IMR-90 (cell line): Measurements from ENCODE around the gene SPARCL1. TPM values are rescaled to one million over a fixed set of nuclear protein-coding genes. Genes with fewer than 3 reads are reported as not detected.

Source experiments
- ATAC-seq: fragments of 200-7000 bp; cut with Tn5 transposase; 2 replicates; pipeline ENCODE4 v1.9.1; 2020; ENCODE audit warnings: low read depth, mild to moderate bottlenecking, moderate library complexity
- BruUV-seq: library from RNA; stranded (reverse); fragments of 400-500 nt; replicated peaks from 2 replicates; lab custom pipeline; 2021; lab: Mats Ljungman, UMichigan
- CTCF ChIA-PET: fragments of 300-600 bp; formaldehyde crosslinking; extraction: SDS; loops from one replicate; lab custom pipeline; 2021; ENCODE audit warnings: antibody characterized with exemption; lab: Yijun Ruan, JAX
- POLR2A ChIA-PET: fragments of 300-600 bp; sonication (Branson Sonifier 250); formaldehyde crosslinking; loops from one replicate; lab custom pipeline; 2022; ENCODE audit warnings: antibody characterized with exemption; ENCODE audit not compliant: unreplicated experiment; lab: Charles Lee
- DNase-seq: peaks from one replicate; pipeline ENCODE4 v3.0.0; 2013
- H2AFZ ChIP-seq: replicated peaks from 2 replicates; pipeline ENCODE3; 2013; ENCODE audit warnings: low read length, mild to moderate bottlenecking; ENCODE audit not compliant: poor library complexity
- H2AK5ac ChIP-seq: 2 replicates; pipeline ENCODE4 v1.6.1; 2013; ENCODE audit warnings: low read depth, low read length, inconsistent platforms
- H2AK9ac ChIP-seq: replicated peaks from 2 replicates; pipeline ENCODE3; 2013; ENCODE audit warnings: mild to moderate bottlenecking, low read depth, low read length, moderate library complexity; ENCODE audit not compliant: poor library complexity
- H2BK120ac ChIP-seq: 2 replicates; pipeline ENCODE4 v1.6.1; 2013; ENCODE audit warnings: low read depth, low read length, inconsistent platforms
- H2BK15ac ChIP-seq: 3 replicates; pipeline ENCODE4 v1.6.1; 2013; ENCODE audit warnings: low read depth, low read length, inconsistent platforms
- H2BK20ac ChIP-seq: 2 replicates; pipeline ENCODE4 v1.6.1; 2013; ENCODE audit warnings: low read depth, mild to moderate bottlenecking, inconsistent platforms, low read length, moderate library complexity
- H2BK5ac ChIP-seq: 2 replicates; pipeline ENCODE4 v1.6.1; 2013; ENCODE audit warnings: mild to moderate bottlenecking, low read depth, low read length, inconsistent platforms; ENCODE audit not compliant: poor library complexity, severe bottlenecking
- H3K14ac ChIP-seq: replicated peaks from 2 replicates; pipeline ENCODE4 v1.6.1; 2013; ENCODE audit warnings: low read depth, low read length, inconsistent platforms
- H3K18ac ChIP-seq: 2 replicates; pipeline ENCODE4 v1.6.1; 2013; ENCODE audit warnings: low read depth, low read length, control low read depth
- H3K23ac ChIP-seq: 2 replicates; pipeline ENCODE4 v1.6.1; 2013; ENCODE audit warnings: low read depth, low read length, inconsistent platforms
- H3K27ac ChIP-seq: 2 replicates; pipeline ENCODE4 v1.5.1; 2013; ENCODE audit warnings: mild to moderate bottlenecking, control low read depth, low read length; ENCODE audit not compliant: insufficient read depth
- H3K27me3 ChIP-seq: 2 replicates; pipeline ENCODE4 v1.6.1; 2013; ENCODE audit warnings: low read length; ENCODE audit not compliant: control insufficient read depth, insufficient read depth
- H3K36me3 ChIP-seq: 2 replicates; pipeline ENCODE4 v1.6.1; 2013; ENCODE audit warnings: low read length, mixed read lengths; ENCODE audit not compliant: control insufficient read depth, insufficient read depth
- H3K4ac ChIP-seq: 2 replicates; pipeline ENCODE4 v1.6.1; 2013; ENCODE audit warnings: low read depth, low read length, inconsistent platforms
- H3K4me1 ChIP-seq: 2 replicates; pipeline ENCODE4 v1.6.1; 2013; ENCODE audit warnings: low read length, mixed read lengths; ENCODE audit not compliant: control insufficient read depth, insufficient read depth
- H3K4me2 ChIP-seq: 2 replicates; pipeline ENCODE4 v1.6.1; 2013; ENCODE audit warnings: low read depth, mild to moderate bottlenecking, control low read depth, low read length, moderate library complexity
- H3K4me3 ChIP-seq: 2 replicates; pipeline ENCODE4 v1.5.1; 2013; ENCODE audit warnings: low read depth, mild to moderate bottlenecking, control low read depth, low read length, moderate library complexity; ENCODE audit not compliant: insufficient read depth
- H3K56ac ChIP-seq: 2 replicates; pipeline ENCODE4 v1.6.1; 2013; ENCODE audit warnings: low read length, inconsistent platforms; ENCODE audit not compliant: insufficient read depth; ENCODE audit errors: extremely low read depth
- H3K79me1 ChIP-seq, 2 experiments: 2 replicates each; pipeline ENCODE4 v1.6.1; 2013; ENCODE audit warnings: low read length in 2 of 2, inconsistent platforms in 1 of 2, low read depth in 1 of 2
- H3K9ac ChIP-seq: 2 replicates; pipeline ENCODE4 v1.6.1; 2013; ENCODE audit warnings: low read depth, low read length, control low read depth
- H3K9me1 ChIP-seq: 2 replicates; pipeline ENCODE4 v1.6.1; 2013; ENCODE audit warnings: low read length, inconsistent platforms; ENCODE audit not compliant: insufficient read depth
- H3K9me3 ChIP-seq: 2 replicates; pipeline ENCODE4 v1.6.1; 2013; ENCODE audit warnings: low read length; ENCODE audit not compliant: control insufficient read depth, insufficient read depth
- H4K20me1 ChIP-seq: 2 replicates; pipeline ENCODE4 v1.6.1; 2013; ENCODE audit warnings: low read length, inconsistent platforms; ENCODE audit not compliant: insufficient read depth
- H4K5ac ChIP-seq: 2 replicates; pipeline ENCODE4 v1.6.1; 2013; ENCODE audit warnings: mild to moderate bottlenecking, low read depth, low read length, control low read depth
- H4K8ac ChIP-seq, 2 experiments: 2 replicates each; pipeline ENCODE4 v1.6.1; 2013; ENCODE audit warnings: low read depth in 2 of 2, low read length in 2 of 2, control low read depth in 1 of 2, inconsistent platforms in 1 of 2
- H4K91ac ChIP-seq: 2 replicates; pipeline ENCODE4 v1.6.1; 2013; ENCODE audit warnings: low read depth, low read length, inconsistent platforms; ENCODE audit not compliant: insufficient read depth
- BHLHE40 ChIP-seq: fragments of 150-350 bp; IDR thresholded peaks from 2 replicates; pipeline ENCODE4 v1.6.1; 2016; ENCODE audit warnings: mild to moderate bottlenecking, low read depth, low read length
- CEBPB ChIP-seq: IDR thresholded peaks from 2 replicates; pipeline ENCODE4 v1.6.1; 2012; ENCODE audit warnings: low read depth, low read length, improper control_type of control experiment
- CHD1 ChIP-seq: IDR thresholded peaks from 2 replicates; pipeline ENCODE4 v1.6.1; 2012; ENCODE audit warnings: low read depth, low read length, improper control_type of control experiment
- CTCF ChIP-seq: conservative IDR thresholded peaks from 2 replicates; pipeline ENCODE4 v1.5.1; 2012; ENCODE audit warnings: mild to moderate bottlenecking, low read depth, low read length, improper control_type of control experiment
- ELK1 ChIP-seq: fragments of 150-350 bp; IDR thresholded peaks from 2 replicates; pipeline ENCODE4 v1.6.1; 2016; ENCODE audit warnings: low read depth, mild to moderate bottlenecking, low read length, moderate library complexity, borderline replicate concordance
- FOS ChIP-seq: fragments of 150-350 bp; IDR thresholded peaks from 2 replicates; pipeline ENCODE4 v1.6.1; 2016; ENCODE audit warnings: low read depth, low read length
- MAFK ChIP-seq: IDR thresholded peaks from 2 replicates; pipeline ENCODE4 v1.6.1; 2012; ENCODE audit warnings: low read depth, low read length, improper control_type of control experiment
- MAZ ChIP-seq: IDR thresholded peaks from 2 replicates; pipeline ENCODE4 v1.6.1; 2012; ENCODE audit warnings: low read depth, mild to moderate bottlenecking, low read length, improper control_type of control experiment, moderate library complexity, borderline replicate concordance
- MXI1 ChIP-seq: IDR thresholded peaks from 2 replicates; pipeline ENCODE4 v1.6.1; 2012; ENCODE audit warnings: low read depth, mild to moderate bottlenecking, low read length, moderate library complexity, borderline replicate concordance
- NFE2L2 ChIP-seq: fragments of 150-350 bp; IDR thresholded peaks from 2 replicates; pipeline ENCODE4 v1.6.1; 2016; ENCODE audit warnings: low read depth, mild to moderate bottlenecking, low read length
- POLR2A ChIP-seq: IDR thresholded peaks from 2 replicates; pipeline ENCODE4 v1.6.1; 2012; ENCODE audit warnings: mild to moderate bottlenecking, low read depth, low read length
- RAD21 ChIP-seq: IDR thresholded peaks from 2 replicates; pipeline ENCODE4 v1.6.1; 2012; ENCODE audit warnings: low read length, improper control_type of control experiment
- RCOR1 ChIP-seq: IDR thresholded peaks from 2 replicates; pipeline ENCODE4 v1.6.1; 2012; ENCODE audit warnings: mild to moderate bottlenecking, low read length, improper control_type of control experiment; ENCODE audit not compliant: insufficient replicate concordance
- RFX5 ChIP-seq: IDR thresholded peaks from 2 replicates; pipeline ENCODE4 v1.8.0; 2012; ENCODE audit warnings: low read depth, mild to moderate bottlenecking, low read length, moderate library complexity
- SMC3 ChIP-seq: fragments of 150-350 bp; IDR thresholded peaks from 2 replicates; pipeline ENCODE4 v1.6.1; 2016; ENCODE audit warnings: low read depth, mild to moderate bottlenecking, antibody characterized with exemption, low read length, moderate library complexity
- USF2 ChIP-seq: fragments of 150-350 bp; IDR thresholded peaks from 2 replicates; pipeline ENCODE4 v1.6.1; 2017; ENCODE audit warnings: mild to moderate bottlenecking, antibody characterized with exemption, low read length, low read depth
- WGBS, 2 experiments: methylation state at CpG; one replicate each; pipeline versions ENCODE4 v1.1.5 to v1.1.7; 2013; ENCODE audit warnings: missing lambda C conversion rate in 2 of 2; ENCODE audit not compliant: insufficient read length in 1 of 2; ENCODE audit errors: extremely low coverage in 2 of 2; 5-methylcytosine and 5-hydroxymethylcytosine counted together
- dilution Hi-C: fragments of 300-500 bp; cut with HindIII; formaldehyde crosslinking; loops from one replicate; pipeline ENCODE4 v1.14.3; 2018; ENCODE audit warnings: low sequenced_read_pairs; ENCODE audit not compliant: unreplicated experiment
- in situ Hi-C: fragments of 300-500 bp; cut with MboI; formaldehyde crosslinking; loops from 3 replicates; pipeline ENCODE4 v1.14.3; 2019; ENCODE audit warnings: low sequenced_read_pairs, inconsistent platforms, mixed read lengths
- intact Hi-C: fragments of 100-400 bp; cut with micrococcal nuclease; formaldehyde crosslinking; loops from 2 replicates; pipeline ENCODE4 v1.10.0; 2022
- polyA plus RNA-seq, 3 experiments: library from polyadenylated mRNA; depleted of rRNA; stranded (reverse); fragments of >200 nt; gene quantifications; 2 replicates each; pipeline ENCODE4 v1.2.3, GENCODE V29; 2012; ENCODE audit warnings: low replicate concordance in 1 of 3
- total RNA-seq: library from RNA; depleted of rRNA; stranded (reverse); fragments of >200 nt; gene quantifications from 2 replicates; pipeline ENCODE4 v1.2.3, GENCODE V29; 2012

The SPARCL1 gene
- total and polyA plus RNA-seq, 2 of the 4 experiments (the other 2 are of a cell fraction) = not detected

- H3K4me2 ChIP-seq = no peak overlapping the region
These were observed 38.0 kb upstream of the SPARCL1 start for GRCh38 chr4:87567191-87567590.

More at GRCh38 chr4:87567191-87567590, 38.0 kb upstream of the SPARCL1 start:
- H2AK9ac ChIP-seq = no peak overlapping the region
- TF ChIP-seq MAZ (no peak), POLR2A (no peak), NFE2L2 (no peak), BHLHE40 (no peak), CEBPB (no peak), CTCF (no peak), MXI1 (no peak), SMC3 (no peak), USF2 (no peak), ELK1 (no peak), RFX5 (no peak), RCOR1 (no peak), RAD21 (no peak), MAFK (no peak), CHD1 (no peak), FOS (no peak)
- ChIA-PET CTCF (no interaction called here), POLR2A (no interaction called here)
- no peaks in the 10 kb centered on the region for H3K9me1 ChIP-seq
- H3K4me3 ChIP-seq = no peak overlapping the region
- H4K91ac ChIP-seq = no peak overlapping the region
- no peak overlapping the region for H4K8ac ChIP-seq
- no peak overlapping the region for H2BK15ac ChIP-seq
- no peak overlapping the region for H3K14ac ChIP-seq
- no peak overlapping the region for H2AFZ ChIP-seq
- H2BK20ac ChIP-seq = no peak overlapping the region
- H3K9me3 ChIP-seq = no peaks in the 10 kb centered on the region
- no peaks in the 10 kb centered on the region for H3K36me3 ChIP-seq
- H4K20me1 ChIP-seq = no peaks in the 10 kb centered on the region
- in situ Hi-C loops (no loop called here), intact Hi-C loops (no loop called here), dilution Hi-C loops (no loop called here)
- H2AK5ac ChIP-seq = no peak overlapping the region
- no peak overlapping the region for H2BK5ac ChIP-seq
- 70% methylated on average over 2 of the region's 2 CpGs; no CpG with 5 or more reads in 1 of the 2 experiments for WGBS, 2 experiments
- no peak overlapping the region for H3K18ac ChIP-seq
- H3K4ac ChIP-seq = no peak overlapping the region
- ATAC-seq (no peak), DNase-seq (no peak)
- no TSS peak for BruUV-seq
- H3K56ac ChIP-seq = no peak overlapping the region
- no peak overlapping the region for H2BK120ac ChIP-seq
- H4K5ac ChIP-seq = no peak overlapping the region
- no peak overlapping the region for H3K9ac ChIP-seq
- H3K27ac ChIP-seq = no peak overlapping the region
- no peaks in the 10 kb centered on the region for H3K79me1 ChIP-seq
- H3K4me1 ChIP-seq = no peaks in the 10 kb centered on the region
- no peak overlapping the region for H3K23ac ChIP-seq
- no peaks in the 10 kb centered on the region for H3K27me3 ChIP-seq
